ENCODE results near the gene RANGAP1. TPM values are rescaled to one million over a fixed set of nuclear protein-coding genes. Genes with fewer than 3 reads are reported as not detected.

RANGAP1 gene
- total RNA-seq, 1 donor from 2014 or later: 71.5 TPM

DNA sequence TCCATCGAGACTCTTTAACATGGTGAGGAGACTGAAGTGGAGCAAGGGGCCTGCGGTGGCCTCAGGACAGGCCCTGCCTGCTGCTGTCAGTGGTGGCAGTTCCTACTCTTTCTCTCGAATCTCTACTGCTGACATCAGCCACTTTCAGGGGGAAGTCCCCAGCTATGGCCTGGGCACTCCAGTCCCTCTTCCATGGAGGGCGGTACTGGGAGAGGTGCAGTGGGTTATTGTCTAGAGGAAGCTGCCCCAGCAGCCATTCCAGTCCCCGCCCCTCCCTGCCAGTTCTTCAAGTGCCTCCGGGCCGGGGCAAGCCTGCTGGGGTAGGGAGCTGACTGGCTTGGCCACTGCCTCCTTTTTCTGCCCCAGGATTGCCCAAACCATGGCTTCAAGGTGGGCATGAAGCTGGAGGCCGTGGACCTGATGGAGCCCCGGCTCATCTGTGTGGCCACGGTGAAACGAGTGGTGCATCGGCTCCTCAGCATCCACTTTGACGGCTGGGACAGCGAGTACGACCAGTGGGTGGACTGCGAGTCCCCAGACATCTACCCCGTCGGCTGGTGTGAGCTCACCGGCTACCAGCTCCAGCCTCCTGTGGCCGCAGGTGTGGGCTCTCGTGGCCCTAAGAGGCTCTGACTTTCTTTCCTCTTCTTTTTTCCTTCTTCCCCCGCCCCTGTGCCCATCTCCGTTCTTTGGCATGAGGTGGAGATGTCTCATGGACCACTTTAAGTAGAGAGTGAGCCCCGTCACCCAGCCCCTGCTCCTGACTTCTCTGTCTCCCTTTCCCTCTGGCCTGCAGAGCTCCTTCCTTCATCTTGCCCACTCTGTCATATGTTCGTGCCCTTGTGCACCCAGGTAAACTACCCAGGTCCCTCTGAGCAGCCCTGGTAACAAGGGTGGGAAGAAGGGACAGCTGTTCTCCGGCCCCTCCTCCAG, 59.0 kb downstream of the RANGAP1 start:
- H3K27me3 Mint-ChIP-seq (ENCODE audit: unreplicated experiment): peaks cover 2% of the 10 kb centered on the region
- H3K27ac Mint-ChIP-seq (ENCODE audit: unreplicated experiment): no peak overlapping the region
- H3K36me3 Mint-ChIP-seq (ENCODE audit: low read depth, unreplicated experiment): peaks cover 20% of the 10 kb centered on the region
- no peaks in the 10 kb centered on the region for H3K9me3 Mint-ChIP-seq (ENCODE audit: unreplicated experiment)
- TF ChIP-seq, protein P1, sequence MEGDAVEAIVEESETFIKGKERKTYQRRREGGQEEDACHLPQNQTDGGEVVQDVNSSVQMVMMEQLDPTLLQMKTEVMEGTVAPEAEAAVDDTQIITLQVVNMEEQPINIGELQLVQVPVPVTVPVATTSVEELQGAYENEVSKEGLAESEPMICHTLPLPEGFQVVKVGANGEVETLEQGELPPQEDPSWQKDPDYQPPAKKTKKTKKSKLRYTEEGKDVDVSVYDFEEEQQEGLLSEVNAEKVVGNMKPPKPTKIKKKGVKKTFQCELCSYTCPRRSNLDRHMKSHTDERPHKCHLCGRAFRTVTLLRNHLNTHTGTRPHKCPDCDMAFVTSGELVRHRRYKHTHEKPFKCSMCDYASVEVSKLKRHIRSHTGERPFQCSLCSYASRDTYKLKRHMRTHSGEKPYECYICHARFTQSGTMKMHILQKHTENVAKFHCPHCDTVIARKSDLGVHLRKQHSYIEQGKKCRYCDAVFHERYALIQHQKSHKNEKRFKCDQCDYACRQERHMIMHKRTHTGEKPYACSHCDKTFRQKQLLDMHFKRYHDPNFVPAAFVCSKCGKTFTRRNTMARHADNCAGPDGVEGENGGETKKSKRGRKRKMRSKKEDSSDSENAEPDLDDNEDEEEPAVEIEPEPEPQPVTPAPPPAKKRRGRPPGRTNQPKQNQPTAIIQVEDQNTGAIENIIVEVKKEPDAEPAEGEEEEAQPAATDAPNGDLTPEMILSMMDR (IDR thresholded peaks at IDR 0.05; ENCODE audit: unreplicated experiment): no peak
- peaks cover 22% of the 10 kb centered on the region for H3K4me1 Mint-ChIP-seq (ENCODE audit: unreplicated experiment)
- H3K4me3 Mint-ChIP-seq (ENCODE audit: unreplicated experiment): no peak overlapping the region
- DNase-seq (ENCODE audit: low spot score): no peak

DNA sequence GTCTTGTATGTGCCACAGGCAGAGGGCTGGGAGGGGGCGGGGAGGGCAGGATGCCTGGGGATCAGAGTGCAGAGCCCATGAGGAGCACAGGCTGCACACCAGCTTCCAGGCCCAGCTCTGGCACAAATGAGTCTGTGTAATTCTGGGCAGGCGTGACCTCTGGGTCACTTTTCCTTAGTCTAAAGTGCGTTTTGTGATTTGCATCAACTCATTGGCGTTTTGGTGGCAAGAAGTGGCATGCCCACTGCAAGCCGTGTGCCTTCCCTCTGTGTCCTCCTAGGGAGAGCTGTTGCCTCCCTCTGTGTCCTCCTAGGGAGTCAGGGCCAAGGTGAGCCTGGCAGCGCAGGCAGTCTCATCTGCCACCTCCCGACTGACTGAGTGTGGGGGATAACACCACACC, 62.5 kb downstream of the RANGAP1 start:
- Mint-ChIP-seq H3K27ac (ENCODE audit: unreplicated experiment) (no peak overlapping the region), H3K4me3 (ENCODE audit: unreplicated experiment) (no peak overlapping the region), H3K9me3 (ENCODE audit: unreplicated experiment) (no peaks in the 10 kb centered on the region), H3K4me1 (ENCODE audit: unreplicated experiment) (peaks cover 2% of the 10 kb centered on the region), H3K27me3 (ENCODE audit: unreplicated experiment) (peaks cover 2% of the 10 kb centered on the region), H3K36me3 (ENCODE audit: low read depth, unreplicated experiment) (peaks cover 20% of the 10 kb centered on the region)
- no peak for DNase-seq (ENCODE audit: low spot score)
- TF ChIP-seq, protein P1 (IDR thresholded peaks at IDR 0.05; ENCODE audit: unreplicated experiment): no peak

DNA sequence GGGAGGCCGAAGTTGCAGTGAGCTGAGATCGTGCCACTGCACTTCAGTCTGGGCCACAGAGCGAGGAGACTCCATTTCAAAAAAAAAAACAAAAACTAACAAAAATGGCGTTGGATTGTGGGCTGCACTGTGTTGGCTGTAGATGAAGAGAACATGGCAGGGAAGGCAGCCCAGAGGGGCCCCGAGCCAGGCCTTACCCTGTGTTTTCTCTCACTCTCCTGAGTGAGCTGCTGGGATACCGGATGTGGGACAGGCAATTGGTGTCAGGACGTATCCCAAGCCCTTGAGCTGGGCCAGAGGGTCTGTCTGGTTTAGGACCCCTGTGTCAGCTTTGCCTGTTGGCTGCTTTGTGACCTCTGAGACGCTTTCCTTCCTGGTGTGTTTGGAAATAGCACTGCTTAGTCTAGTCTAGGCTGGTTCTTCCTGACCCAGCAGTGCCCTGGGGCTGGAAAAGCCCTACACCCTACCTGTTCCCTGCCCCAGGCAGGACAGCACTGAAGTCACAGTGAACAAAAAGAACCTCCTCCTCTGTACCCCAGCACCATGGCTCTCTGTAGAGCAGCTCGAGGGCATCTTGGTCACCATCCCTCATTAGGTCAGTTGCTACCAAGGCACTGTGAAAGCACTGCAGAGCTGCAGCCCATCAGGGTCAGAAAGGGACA, 63.0 kb downstream of the RANGAP1 start:
- Mint-ChIP-seq H3K36me3 (ENCODE audit: low read depth, unreplicated experiment) (peaks cover 20% of the 10 kb centered on the region), H3K27ac (ENCODE audit: unreplicated experiment) (no peak overlapping the region), H3K4me3 (ENCODE audit: unreplicated experiment) (no peak overlapping the region)

DNA sequence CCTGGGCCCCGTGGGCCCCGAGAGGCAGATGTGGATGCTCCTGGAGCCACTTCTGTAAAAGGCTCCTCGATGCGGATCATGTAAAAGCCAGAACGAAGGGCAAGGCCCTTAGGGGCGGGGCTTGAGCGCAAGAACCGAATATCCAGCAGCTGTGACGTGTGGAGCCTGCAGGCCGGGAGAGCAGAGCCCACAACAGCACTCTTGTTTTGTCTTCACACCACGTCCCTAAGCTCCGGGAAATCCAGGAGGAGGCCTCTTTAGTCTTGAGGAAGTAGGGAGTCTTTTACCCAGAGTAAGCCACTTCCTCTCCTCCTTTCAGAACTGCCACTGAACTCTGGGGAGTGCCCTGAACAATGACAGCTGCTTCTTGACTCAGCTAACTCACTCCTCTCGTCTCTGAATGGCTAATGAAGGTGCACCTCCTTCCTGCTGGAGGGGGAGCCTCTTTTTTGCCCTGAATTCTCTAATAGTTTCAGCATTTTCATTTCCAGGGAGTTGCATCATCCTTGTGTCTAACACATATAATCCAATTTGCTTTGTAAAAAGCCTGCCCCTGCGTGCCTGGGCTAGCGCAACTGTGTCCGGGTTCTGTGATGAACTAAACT, 68.3 kb downstream of the RANGAP1 start:
- no peak overlapping the region for H3K4me3 Mint-ChIP-seq (ENCODE audit: unreplicated experiment)
- peaks cover 30% of the 10 kb centered on the region for H3K4me1 Mint-ChIP-seq (ENCODE audit: unreplicated experiment)
- H3K36me3 Mint-ChIP-seq (ENCODE audit: low read depth, unreplicated experiment): peaks cover 35% of the 10 kb centered on the region
- H3K27me3 Mint-ChIP-seq (ENCODE audit: unreplicated experiment): peaks cover 6% of the 10 kb centered on the region
- peak overlapping the region; percentile 97 for H3K27ac Mint-ChIP-seq (ENCODE audit: unreplicated experiment)
- peak; percentile 65 for DNase-seq (ENCODE audit: low spot score)
- TF ChIP-seq, protein P1 (IDR thresholded peaks at IDR 0.05; ENCODE audit: unreplicated experiment): no peak
- H3K9me3 Mint-ChIP-seq (ENCODE audit: unreplicated experiment): no peaks in the 10 kb centered on the region

More for the DNA sequence above, 63.0 kb downstream of the RANGAP1 start:
- Mint-ChIP-seq H3K9me3 (ENCODE audit: unreplicated experiment) (no peaks in the 10 kb centered on the region), H3K27me3 (ENCODE audit: unreplicated experiment) (peaks cover 4% of the 10 kb centered on the region), H3K4me1 (ENCODE audit: unreplicated experiment) (peaks cover 6% of the 10 kb centered on the region)
- no peak for DNase-seq (ENCODE audit: low spot score)
- TF ChIP-seq, protein P1 (IDR thresholded peaks at IDR 0.05; ENCODE audit: unreplicated experiment): no peak
